Coronary artery (tissue), 2 donors: ENCODE results near the gene ANTKMT.

Experiments used
- DNase-seq: peaks from one replicate; pipeline ENCODE4 v3.0.0-alpha.2; 2017; ENCODE audit warnings: low spot score
- H3K27ac ChIP-seq, 2 donors: fragments of 200-600 bp; sonication (generic); one replicate each; pipeline ENCODE4 v1.5.1; 2016 to 2019
- H3K4me3 ChIP-seq: fragments of 200-600 bp; sonication (generic); 2 replicates; pipeline ENCODE4 v1.5.1; 2016; ENCODE audit warnings: mild to moderate bottlenecking, moderate library complexity
- CTCF ChIP-seq: fragments of 200-600 bp; sonication (generic); IDR thresholded peaks from one replicate; pipeline ENCODE4 v1.5.1; 2019; ENCODE audit warnings: antibody characterized with exemption

ANTKMT gene

GRCh38 chr16:766820-767640 is 46.1 kb downstream of the ANTKMT start:
- TF ChIP-seq CTCF: no peak
- Histone ChIP-seq H3K4me3 (no peak overlapping the region), H3K27ac (no peak overlapping the region)
- no peak for DNase-seq

- H3K4me3 ChIP-seq: no peak overlapping the region
- no peak for TF ChIP-seq CTCF
- no peak for DNase-seq
- H3K27ac ChIP-seq: no peak overlapping the region
These were observed 46.8 kb downstream of the ANTKMT start for GRCh38 chr16:767743-768235.

- no peak for TF ChIP-seq CTCF
- no peak overlapping the region for H3K27ac ChIP-seq
- H3K4me3 ChIP-seq: no peak overlapping the region
- no peak for DNase-seq
These were observed 47.5 kb downstream of the ANTKMT start for GRCh38 chr16:768428-768827.

GRCh38 chr16:769184-769784 is 48.3 kb downstream of the ANTKMT start:
- TF ChIP-seq CTCF: no peak
- Histone ChIP-seq H3K4me3 (no peak overlapping the region), H3K27ac (no peak overlapping the region)
- DNase-seq: no peak

GRCh38 chr16:769934-770333 is 49.0 kb downstream of the ANTKMT start:
- no peak for TF ChIP-seq CTCF
- Histone ChIP-seq H3K4me3 (no peak overlapping the region), H3K27ac (no peak overlapping the region)
- no peak for DNase-seq

GRCh38 chr16:770411-770810 is 49.5 kb downstream of the ANTKMT start:
- DNase-seq: no peak
- no peak for TF ChIP-seq CTCF
- Histone ChIP-seq H3K4me3 (no peak overlapping the region), H3K27ac (no peak overlapping the region)
